ENCODE measurements around the gene BROX.

The BROX gene

DNA sequence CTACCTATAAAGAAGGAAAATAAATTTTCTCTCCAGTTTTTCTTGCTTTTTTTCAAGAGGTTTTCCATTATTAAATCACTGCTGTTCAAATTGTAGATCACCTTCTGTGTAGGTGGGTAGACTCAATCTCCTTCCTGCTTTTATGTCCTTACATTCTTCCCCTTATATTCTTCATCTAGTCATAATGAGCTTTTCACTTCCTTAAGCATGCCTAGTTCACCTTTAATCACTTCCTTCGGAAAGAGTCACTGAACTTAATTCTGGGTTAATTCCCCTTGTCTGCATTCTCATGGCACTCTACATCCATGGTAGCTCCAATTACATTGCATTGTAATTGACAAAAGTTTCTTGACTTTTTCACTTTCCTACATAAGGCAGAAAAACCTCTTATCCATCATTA is 18.5 kb downstream of the BROX start:
- no peak overlapping the region for H3K4me3 ChIP-seq (ENCODE audit: low read depth, low read length)
- TF ChIP-seq, protein P1, sequence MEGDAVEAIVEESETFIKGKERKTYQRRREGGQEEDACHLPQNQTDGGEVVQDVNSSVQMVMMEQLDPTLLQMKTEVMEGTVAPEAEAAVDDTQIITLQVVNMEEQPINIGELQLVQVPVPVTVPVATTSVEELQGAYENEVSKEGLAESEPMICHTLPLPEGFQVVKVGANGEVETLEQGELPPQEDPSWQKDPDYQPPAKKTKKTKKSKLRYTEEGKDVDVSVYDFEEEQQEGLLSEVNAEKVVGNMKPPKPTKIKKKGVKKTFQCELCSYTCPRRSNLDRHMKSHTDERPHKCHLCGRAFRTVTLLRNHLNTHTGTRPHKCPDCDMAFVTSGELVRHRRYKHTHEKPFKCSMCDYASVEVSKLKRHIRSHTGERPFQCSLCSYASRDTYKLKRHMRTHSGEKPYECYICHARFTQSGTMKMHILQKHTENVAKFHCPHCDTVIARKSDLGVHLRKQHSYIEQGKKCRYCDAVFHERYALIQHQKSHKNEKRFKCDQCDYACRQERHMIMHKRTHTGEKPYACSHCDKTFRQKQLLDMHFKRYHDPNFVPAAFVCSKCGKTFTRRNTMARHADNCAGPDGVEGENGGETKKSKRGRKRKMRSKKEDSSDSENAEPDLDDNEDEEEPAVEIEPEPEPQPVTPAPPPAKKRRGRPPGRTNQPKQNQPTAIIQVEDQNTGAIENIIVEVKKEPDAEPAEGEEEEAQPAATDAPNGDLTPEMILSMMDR (IDR thresholded peaks at IDR 0.05; ENCODE audit: low read depth, low read length, missing control alignments): no peak
- no peak for DNase-seq (ENCODE audit: low read depth)

DNA sequence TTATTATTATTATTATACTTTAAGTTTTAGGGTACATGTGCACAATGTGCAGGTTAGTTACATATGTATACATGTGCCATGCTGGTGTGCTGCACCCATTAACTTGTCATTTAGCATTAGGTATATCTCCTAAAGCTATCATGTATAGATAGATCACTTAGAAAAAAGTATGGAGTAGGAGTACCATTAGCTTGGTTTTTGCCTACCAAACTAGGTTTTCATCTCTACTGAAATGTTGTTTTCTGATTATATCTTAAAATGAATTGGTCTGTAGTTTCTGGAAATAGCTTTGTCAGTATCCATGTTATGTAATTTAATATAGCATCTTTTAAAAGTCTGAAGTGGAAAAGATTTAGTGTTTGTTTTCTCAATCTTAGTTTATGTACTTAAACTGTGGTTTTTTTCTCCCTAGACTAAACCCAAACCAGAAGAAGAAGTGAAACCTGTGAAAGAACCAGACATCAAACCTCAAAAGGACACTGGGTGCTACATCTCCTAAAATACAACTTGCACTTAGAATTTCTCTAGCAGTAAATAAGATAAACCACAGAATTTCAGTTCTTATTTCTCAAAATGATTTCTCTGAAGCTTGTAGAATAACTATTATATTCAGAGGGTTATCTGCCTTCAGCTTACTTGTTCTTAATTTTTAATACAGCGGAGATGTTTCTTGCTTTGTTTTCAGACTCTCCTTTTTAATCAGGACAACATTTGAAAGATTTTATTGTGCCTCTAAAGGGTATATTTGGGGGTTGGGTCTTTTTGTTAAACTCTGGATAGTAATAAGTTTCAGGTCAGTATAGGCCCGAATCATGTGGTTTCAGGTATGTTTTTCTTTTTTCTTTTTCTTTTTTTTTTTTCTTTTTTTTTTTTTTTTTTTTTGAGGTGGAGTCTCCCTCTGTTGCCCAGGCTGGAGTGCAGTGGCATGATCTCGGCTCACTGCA is 20.1 kb downstream of the BROX start:
- H3K4me3 ChIP-seq (ENCODE audit: low read depth, low read length): no peak overlapping the region
- TF ChIP-seq, protein P1 (IDR thresholded peaks at IDR 0.05; ENCODE audit: low read depth, low read length, missing control alignments): no peak
- DNase-seq (ENCODE audit: low read depth): peak; percentile 86

DNA sequence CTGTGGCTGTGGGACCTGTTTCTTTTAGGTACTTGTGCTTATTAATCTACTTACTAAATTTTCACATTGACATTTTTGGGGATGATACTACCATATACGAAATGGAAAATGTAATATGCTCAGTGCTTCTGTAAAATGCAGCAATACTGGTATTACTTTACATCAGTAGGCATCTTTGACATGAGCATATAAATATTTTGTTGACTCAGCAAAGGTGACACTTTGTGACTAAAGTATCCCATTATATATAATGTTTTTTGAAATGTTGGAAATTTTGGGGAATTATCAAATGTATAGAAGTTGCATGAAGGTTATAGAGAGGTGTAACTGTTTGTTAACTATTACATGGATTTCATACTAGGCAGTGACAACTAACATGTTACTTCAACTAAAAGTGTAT is 22.4 kb downstream of the BROX start:
- no peak overlapping the region for H3K4me3 ChIP-seq (ENCODE audit: low read depth, low read length)
- DNase-seq (ENCODE audit: low read depth): no peak
- TF ChIP-seq, protein P1 (IDR thresholded peaks at IDR 0.05; ENCODE audit: low read depth, low read length, missing control alignments): no peak

DNA sequence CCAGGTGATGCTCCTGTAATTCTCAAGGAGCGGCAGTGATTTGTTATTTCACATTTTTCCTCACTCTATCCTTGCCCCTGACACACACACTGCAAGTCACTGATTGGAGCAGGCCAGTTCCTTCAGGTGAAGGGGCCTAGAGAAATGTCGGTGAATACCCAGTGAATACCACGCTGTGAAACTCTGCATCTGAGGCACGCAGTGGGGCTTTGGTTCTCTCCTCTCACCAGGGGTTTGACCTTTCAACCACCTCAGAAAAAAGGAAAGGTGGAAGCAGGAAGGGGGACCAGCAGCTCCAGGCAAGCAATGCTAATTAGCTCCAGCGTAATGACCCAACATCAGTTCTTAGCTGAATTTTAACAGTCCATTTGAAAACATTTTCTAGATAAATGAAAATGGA is 24.1 kb downstream of the BROX start:
- DNase-seq (ENCODE audit: low read depth): no peak
- TF ChIP-seq, protein P1 (IDR thresholded peaks at IDR 0.05; ENCODE audit: low read depth, low read length, missing control alignments): no peak
- H3K4me3 ChIP-seq (ENCODE audit: low read depth, low read length): no peak overlapping the region

DNA sequence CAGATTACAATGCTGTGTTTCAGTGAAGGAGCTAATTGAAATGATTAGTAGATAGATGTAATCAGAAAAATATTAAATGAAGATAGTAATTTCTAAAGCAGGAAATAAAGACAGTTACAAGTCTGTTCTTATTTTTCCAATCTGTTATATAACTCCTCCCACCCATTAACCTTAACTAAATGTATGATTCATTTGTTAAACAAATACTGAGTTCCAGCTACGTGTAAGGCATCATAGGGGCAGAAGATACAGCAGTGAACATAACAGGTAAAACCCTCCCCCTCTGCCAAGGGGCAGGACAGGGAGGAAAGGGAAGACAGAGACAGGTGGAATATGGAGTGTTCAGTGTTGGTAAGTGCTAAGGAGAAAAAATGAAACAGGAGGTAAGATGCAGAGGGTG is 24.6 kb downstream of the BROX start, which contains the start of gene FAM177B:
Gene FAM177B, plus strand, starts transcription at position 231 of the 400 bp plus-strand sequence. CDS start 9,344 bp downstream, outside the sequence.
- no peak for DNase-seq (ENCODE audit: low read depth)
- H3K4me3 ChIP-seq (ENCODE audit: low read depth, low read length): no peak within 1 kb of the TSS

DNA sequence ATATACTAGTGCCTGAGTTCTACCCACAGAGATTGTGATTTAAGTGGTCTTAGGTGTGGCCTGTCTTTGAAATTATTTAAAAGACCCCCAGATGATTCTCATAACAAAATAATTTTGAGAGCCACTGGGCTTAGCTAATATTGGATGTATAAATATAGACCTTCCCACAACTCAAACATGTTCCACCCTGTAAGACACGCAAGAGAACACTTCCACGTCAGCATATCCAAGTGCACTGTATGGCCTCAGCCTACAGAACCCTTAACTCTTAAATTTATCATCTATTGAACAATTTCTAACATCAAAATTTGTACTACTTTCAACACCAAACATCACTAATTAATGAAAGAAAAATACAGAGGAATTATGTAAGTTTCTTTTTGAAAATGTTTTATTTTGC is 27.1 kb downstream of the BROX start:
- DNase-seq (ENCODE audit: low read depth): no peak
- no peak overlapping the region for H3K4me3 ChIP-seq (ENCODE audit: low read depth, low read length)
- TF ChIP-seq, protein P1 (IDR thresholded peaks at IDR 0.05; ENCODE audit: low read depth, low read length, missing control alignments): no peak

More for the DNA sequence above, 24.6 kb downstream of the BROX start, which contains the start of gene FAM177B:
- TF ChIP-seq, protein P1 (IDR thresholded peaks at IDR 0.05; ENCODE audit: low read depth, low read length, missing control alignments): no peak

Measured in GM12864 (cell line).